A673 (cell line): ENCODE measurements around the gene NRG3. TPM values are rescaled to one million over a fixed set of nuclear protein-coding genes. Genes with fewer than 3 reads are reported as not detected.

Source experiments
- BruUV-seq: library from RNA; stranded (reverse); fragments of 400-500 nt; replicated peaks from 2 replicates; lab custom pipeline; 2021; lab: Mats Ljungman, UMichigan
- CTCF ChIA-PET: fragments of 300-600 bp; sonication (Branson Sonifier 250); formaldehyde crosslinking; loops from one replicate; lab custom pipeline; 2022; ENCODE audit warnings: antibody characterized with exemption; lab: Charles Lee
- POLR2A ChIA-PET: fragments of 300-600 bp; sonication (Branson Sonifier 250); formaldehyde crosslinking; loops from one replicate; lab custom pipeline; 2022; ENCODE audit warnings: antibody characterized with exemption; ENCODE audit not compliant: low non-redundant PET; lab: Charles Lee
- DNase-seq: peaks from one replicate; pipeline ENCODE4 v3.0.0-alpha.2; 2015; ENCODE audit warnings: low spot score
- H3K27ac ChIP-seq: fragments of 200-600 bp; sonication (generic); 2 replicates; pipeline ENCODE4 v1.5.1; 2016; ENCODE audit warnings: mixed run types, low read depth, mild to moderate bottlenecking, mixed read lengths, antibody characterized with exemption, low read length; ENCODE audit not compliant: poor library complexity, severe bottlenecking
- H3K27me3 ChIP-seq: fragments of 200-600 bp; sonication (generic); replicated peaks from 2 replicates; pipeline ENCODE4 v1.6.1; 2017; ENCODE audit warnings: mixed run types, low read depth, mild to moderate bottlenecking, mixed read lengths, antibody characterized with exemption, low read length; ENCODE audit not compliant: insufficient read depth, poor library complexity
- H3K36me3 ChIP-seq: fragments of 200-600 bp; sonication (generic); 2 replicates; pipeline ENCODE4 v1.6.1; 2016; ENCODE audit warnings: mixed run types, mild to moderate bottlenecking, mixed read lengths, antibody characterized with exemption, low read length; ENCODE audit not compliant: insufficient read depth, poor library complexity, severe bottlenecking
- H3K4me1 ChIP-seq: fragments of 200-600 bp; sonication (generic); 2 replicates; pipeline ENCODE4 v1.6.1; 2017; ENCODE audit warnings: mixed run types, mild to moderate bottlenecking, mixed read lengths, antibody characterized with exemption, low read length; ENCODE audit not compliant: insufficient read depth, poor library complexity, severe bottlenecking
- H3K4me3 ChIP-seq: fragments of 200-600 bp; sonication (generic); 2 replicates; pipeline ENCODE4 v1.5.1; 2016; ENCODE audit warnings: low read depth, mixed run types, mild to moderate bottlenecking, mixed read lengths, low read length; ENCODE audit not compliant: poor library complexity, severe bottlenecking
- H3K9me3 ChIP-seq: fragments of 200-600 bp; sonication (generic); 2 replicates; pipeline ENCODE4 v1.6.1; 2016; ENCODE audit warnings: mixed run types, low read depth, mild to moderate bottlenecking, mixed read lengths, antibody characterized with exemption, low read length; ENCODE audit not compliant: poor library complexity, severe bottlenecking
- CTCF ChIP-seq: fragments of 300-800, 200-600 bp; sonication (generic); conservative IDR thresholded peaks from 2 replicates; pipeline ENCODE4 v1.5.1; 2017; ENCODE audit warnings: low read depth, mild to moderate bottlenecking, antibody characterized with exemption, low read length, moderate library complexity, mixed read lengths
- EZH2 ChIP-seq: fragments of 200-600 bp; sonication (generic); IDR thresholded peaks from 2 replicates; pipeline ENCODE4 v1.6.1; 2017; ENCODE audit warnings: borderline replicate concordance, low read depth, mild to moderate bottlenecking, mixed read lengths, antibody characterized with exemption, low read length; ENCODE audit not compliant: poor library complexity, severe bottlenecking
- intact Hi-C: fragments of 100-400 bp; cut with micrococcal nuclease; formaldehyde crosslinking; loops from one replicate; pipeline ENCODE4 v1.10.0; 2022; ENCODE audit not compliant: unreplicated experiment
- total RNA-seq: library from RNA; stranded (reverse); gene quantifications from 2 replicates; pipeline ENCODE4 v1.2.3, GENCODE V29; 2021

NRG3 gene
- total RNA-seq, 1 experiment from 2014 or later, result not detected

- H3K27ac ChIP-seq, result no peak overlapping the region
- intact Hi-C loops, result no loop called here
- TF ChIP-seq CTCF, result no peak
- TF ChIP-seq EZH2, result no peak
- no peaks in the 10 kb centered on the region for H3K27me3 ChIP-seq
- POLR2A ChIA-PET, result no interaction called here
- H3K36me3 ChIP-seq, result no peaks in the 10 kb centered on the region
- CTCF ChIA-PET, result no interaction called here
- DNase-seq, result no peak
- no peaks in the 10 kb centered on the region for H3K4me1 ChIP-seq
- H3K9me3 ChIP-seq, result peaks cover 6% of the 10 kb centered on the region
- BruUV-seq, result no TSS peak
- no peak overlapping the region for H3K4me3 ChIP-seq
These were observed 630.0 kb downstream of the NRG3 start for GRCh38 chr10:82505009-82505408.

GRCh38 chr10:82506680-82507376 lies 631.8 kb downstream of the NRG3 start:
- H3K27ac ChIP-seq, result no peak overlapping the region
- no peaks in the 10 kb centered on the region for H3K27me3 ChIP-seq
- TF ChIP-seq CTCF (no peak), EZH2 (no peak)
- ChIA-PET CTCF (no interaction called here), POLR2A (no interaction called here)
- no peaks in the 10 kb centered on the region for H3K4me1 ChIP-seq
- no peaks in the 10 kb centered on the region for H3K36me3 ChIP-seq
- intact Hi-C loops, result no loop called here
- BruUV-seq, result no TSS peak
- no peak for DNase-seq
- peaks cover 4% of the 10 kb centered on the region for H3K9me3 ChIP-seq
- H3K4me3 ChIP-seq, result no peak overlapping the region

- DNase-seq, result no peak
- TF ChIP-seq EZH2 (no peak), CTCF (no peak)
- POLR2A ChIA-PET, result no interaction called here
- H3K27ac ChIP-seq, result no peak overlapping the region
- intact Hi-C loops, result no loop called here
- H3K4me1 ChIP-seq, result no peaks in the 10 kb centered on the region
- peaks cover 14% of the 10 kb centered on the region for H3K9me3 ChIP-seq
- CTCF ChIA-PET, result no interaction called here
- no peaks in the 10 kb centered on the region for H3K27me3 ChIP-seq
- no TSS peak for BruUV-seq
- H3K4me3 ChIP-seq, result no peak overlapping the region
- H3K36me3 ChIP-seq, result no peaks in the 10 kb centered on the region
These were observed 640.3 kb downstream of the NRG3 start for GRCh38 chr10:82515256-82515655.
